ENCODE data around the gene RNF144A. TPM values are rescaled to one million over a fixed set of nuclear protein-coding genes. Genes with fewer than 3 reads are reported as not detected.
A peak's percentile ranks its signal among the peaks of the same experiment; 100 is the strongest.

The RNF144A gene
- total RNA-seq, 1 experiment from 2014 or later: 10.6 TPM

DNA sequence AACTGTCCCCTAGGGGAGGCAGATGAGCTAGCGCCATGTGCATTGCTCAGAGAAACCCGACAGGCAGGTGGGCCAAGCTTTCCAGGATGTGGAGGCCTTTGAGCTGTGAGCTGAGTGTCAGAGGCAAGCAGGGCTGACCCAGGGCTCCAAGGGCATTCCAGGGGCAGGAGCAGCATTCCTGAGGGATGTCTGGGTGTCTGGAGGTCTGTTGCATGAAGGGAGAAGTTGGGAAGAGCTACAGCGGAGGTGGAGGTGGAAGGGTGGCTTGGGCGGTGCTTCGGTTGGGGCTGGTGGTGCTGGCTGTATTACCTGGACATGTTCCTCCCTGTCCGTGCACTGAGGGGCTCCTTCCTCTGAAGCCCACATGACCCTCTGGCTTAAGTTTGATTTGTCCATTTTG, 102.8 kb downstream of the RNF144A start:
- Histone ChIP-seq H3K9ac (ENCODE audit: extremely low read depth, insufficient read length, low read length) (no peak overlapping the region), H4K20me1 (ENCODE audit: control insufficient read depth, insufficient read depth, insufficient read length) (no peaks in the 10 kb centered on the region), H4K5ac (ENCODE audit: insufficient read length, low read depth, low read length) (no peak overlapping the region), H2BK20ac (ENCODE audit: low read depth, low read length, poor library complexity, severe bottlenecking) (no peak overlapping the region), H2BK15ac (ENCODE audit: low read depth, low read length) (no peak overlapping the region), H3K4me1 (ENCODE audit: insufficient read depth, low read length) (no peaks in the 10 kb centered on the region), H3K79me2 (ENCODE audit: insufficient read depth, low read length) (no peaks in the 10 kb centered on the region), H3K18ac (ENCODE audit: insufficient read length, low read depth, low read length) (no peak overlapping the region), H3K9me3 (ENCODE audit: control insufficient read depth, low read depth, low read length) (no peaks in the 10 kb centered on the region), H2BK120ac (ENCODE audit: low read depth, low read length, poor library complexity, severe bottlenecking) (no peak overlapping the region), H3K56ac (ENCODE audit: insufficient read length, low read depth, low read length) (no peak overlapping the region), H2AK5ac (ENCODE audit: insufficient read length, low read length) (no peak overlapping the region), H3K27ac (ENCODE audit: insufficient read length, low read depth, low read length) (no peak overlapping the region), H3K23me2 (ENCODE audit: insufficient read length, low read depth, low read length, poor library complexity, severe bottlenecking) (no peaks in the 10 kb centered on the region), H4K8ac (replicated peaks; ENCODE audit: insufficient read length, low read depth, low read length) (no peak overlapping the region), H3K4me2 (ENCODE audit: insufficient read depth, insufficient read length, low read length) (no peak overlapping the region), H3K79me1 (ENCODE audit: insufficient read depth, low read depth, low read length, poor library complexity, severe bottlenecking) (no peaks in the 10 kb centered on the region), H2BK5ac (ENCODE audit: insufficient read length, low read length) (no peak overlapping the region), H3K4ac (ENCODE audit: low read depth, low read length) (no peak overlapping the region), H3K14ac (ENCODE audit: insufficient read depth, low read length) (no peak overlapping the region), H4K91ac (ENCODE audit: insufficient read length, low read depth, low read length) (no peak overlapping the region), H3K23ac (ENCODE audit: insufficient read length, low read depth, low read length) (no peak overlapping the region), H3K27me3 (ENCODE audit: insufficient read depth, low read length) (no peaks in the 10 kb centered on the region), H3T11ph (ENCODE audit: low read length) (no peak overlapping the region), H2AFZ (ENCODE audit: low read length) (no peak overlapping the region), H2BK12ac (ENCODE audit: insufficient read length, low read depth, low read length) (no peak overlapping the region)
- WGBS (ENCODE audit: extremely low coverage, insufficient read length, low lambda C conversion rate): no CpG with 5 or more reads among the region's 6 CpGs
- Mint-ChIP-seq H3K36me3 (ENCODE audit: insufficient read depth in 1 of 3, low read depth in 3 of 3) (peaks cover 8 to 14% (median 14%) of the 10 kb centered on the region in 3 experiments; a peak in 4 of 7 replicates), H3K4me3 (no peak overlapping the region), H3K27me3 (ENCODE audit: low read depth) (no peaks in the 10 kb centered on the region; the same call in 1 of the 2 replicates), H3K27ac (peak overlapping the region in 1 of 3 experiments; percentile 61; a peak in 1 of 7 replicates), H3K9me3 (no peaks in the 10 kb centered on the region), H3K4me1 (peaks cover 10 to 12% of the 10 kb centered on the region in 2 experiments)
- TF ChIP-seq, protein P1, sequence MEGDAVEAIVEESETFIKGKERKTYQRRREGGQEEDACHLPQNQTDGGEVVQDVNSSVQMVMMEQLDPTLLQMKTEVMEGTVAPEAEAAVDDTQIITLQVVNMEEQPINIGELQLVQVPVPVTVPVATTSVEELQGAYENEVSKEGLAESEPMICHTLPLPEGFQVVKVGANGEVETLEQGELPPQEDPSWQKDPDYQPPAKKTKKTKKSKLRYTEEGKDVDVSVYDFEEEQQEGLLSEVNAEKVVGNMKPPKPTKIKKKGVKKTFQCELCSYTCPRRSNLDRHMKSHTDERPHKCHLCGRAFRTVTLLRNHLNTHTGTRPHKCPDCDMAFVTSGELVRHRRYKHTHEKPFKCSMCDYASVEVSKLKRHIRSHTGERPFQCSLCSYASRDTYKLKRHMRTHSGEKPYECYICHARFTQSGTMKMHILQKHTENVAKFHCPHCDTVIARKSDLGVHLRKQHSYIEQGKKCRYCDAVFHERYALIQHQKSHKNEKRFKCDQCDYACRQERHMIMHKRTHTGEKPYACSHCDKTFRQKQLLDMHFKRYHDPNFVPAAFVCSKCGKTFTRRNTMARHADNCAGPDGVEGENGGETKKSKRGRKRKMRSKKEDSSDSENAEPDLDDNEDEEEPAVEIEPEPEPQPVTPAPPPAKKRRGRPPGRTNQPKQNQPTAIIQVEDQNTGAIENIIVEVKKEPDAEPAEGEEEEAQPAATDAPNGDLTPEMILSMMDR (conservative IDR thresholded peaks at IDR 0.05): no peak
- peak; percentile 19 for DNase-seq

Measured in H9 (cell line).